ENCODE measurements around the gene GPR33. TPM values are rescaled to one million over a fixed set of nuclear protein-coding genes. Genes with fewer than 3 reads are reported as not detected.

GPR33 gene
- total and polyA plus RNA-seq, 10 of the 15 experiments (the other 5 are each of a cell fraction or from before 2014, with no cell fraction given) = not detected

DNA sequence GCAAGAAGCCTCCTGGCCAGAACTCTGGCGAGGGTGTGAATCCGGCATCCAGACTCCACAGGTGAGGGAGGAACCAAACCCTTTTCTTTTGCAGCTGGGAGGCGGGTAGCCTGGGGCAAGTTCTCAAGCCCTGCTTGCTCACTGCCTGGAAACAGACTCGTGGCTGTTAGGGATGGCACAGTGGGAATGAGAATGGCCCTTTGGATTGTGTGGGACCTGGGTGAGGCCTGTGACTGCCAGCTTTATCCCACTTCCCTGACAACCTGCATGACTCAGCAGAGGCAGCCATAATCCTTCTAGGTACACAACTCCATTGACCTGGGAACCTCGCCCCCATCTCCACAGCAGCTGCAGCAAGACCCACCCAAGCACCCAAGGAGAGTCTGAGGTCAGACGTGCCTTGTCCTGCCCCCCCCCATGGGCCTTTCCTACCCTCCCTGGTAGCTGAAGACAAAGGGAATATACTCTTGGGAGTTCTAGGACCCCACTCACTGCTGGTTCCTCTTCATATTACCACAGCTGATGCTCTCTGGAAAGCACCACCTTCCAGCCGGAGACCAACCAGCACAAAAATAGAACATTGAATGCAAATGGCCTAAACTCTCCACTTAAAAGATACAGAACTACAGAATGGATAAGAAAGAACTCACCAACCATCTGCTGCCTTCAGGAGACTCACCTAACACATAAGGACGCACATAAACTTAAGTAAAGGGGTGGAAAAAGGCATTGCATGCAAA is 5.1 kb upstream of the GPR33 start (continued):
- TF ChIP-seq, protein P1, sequence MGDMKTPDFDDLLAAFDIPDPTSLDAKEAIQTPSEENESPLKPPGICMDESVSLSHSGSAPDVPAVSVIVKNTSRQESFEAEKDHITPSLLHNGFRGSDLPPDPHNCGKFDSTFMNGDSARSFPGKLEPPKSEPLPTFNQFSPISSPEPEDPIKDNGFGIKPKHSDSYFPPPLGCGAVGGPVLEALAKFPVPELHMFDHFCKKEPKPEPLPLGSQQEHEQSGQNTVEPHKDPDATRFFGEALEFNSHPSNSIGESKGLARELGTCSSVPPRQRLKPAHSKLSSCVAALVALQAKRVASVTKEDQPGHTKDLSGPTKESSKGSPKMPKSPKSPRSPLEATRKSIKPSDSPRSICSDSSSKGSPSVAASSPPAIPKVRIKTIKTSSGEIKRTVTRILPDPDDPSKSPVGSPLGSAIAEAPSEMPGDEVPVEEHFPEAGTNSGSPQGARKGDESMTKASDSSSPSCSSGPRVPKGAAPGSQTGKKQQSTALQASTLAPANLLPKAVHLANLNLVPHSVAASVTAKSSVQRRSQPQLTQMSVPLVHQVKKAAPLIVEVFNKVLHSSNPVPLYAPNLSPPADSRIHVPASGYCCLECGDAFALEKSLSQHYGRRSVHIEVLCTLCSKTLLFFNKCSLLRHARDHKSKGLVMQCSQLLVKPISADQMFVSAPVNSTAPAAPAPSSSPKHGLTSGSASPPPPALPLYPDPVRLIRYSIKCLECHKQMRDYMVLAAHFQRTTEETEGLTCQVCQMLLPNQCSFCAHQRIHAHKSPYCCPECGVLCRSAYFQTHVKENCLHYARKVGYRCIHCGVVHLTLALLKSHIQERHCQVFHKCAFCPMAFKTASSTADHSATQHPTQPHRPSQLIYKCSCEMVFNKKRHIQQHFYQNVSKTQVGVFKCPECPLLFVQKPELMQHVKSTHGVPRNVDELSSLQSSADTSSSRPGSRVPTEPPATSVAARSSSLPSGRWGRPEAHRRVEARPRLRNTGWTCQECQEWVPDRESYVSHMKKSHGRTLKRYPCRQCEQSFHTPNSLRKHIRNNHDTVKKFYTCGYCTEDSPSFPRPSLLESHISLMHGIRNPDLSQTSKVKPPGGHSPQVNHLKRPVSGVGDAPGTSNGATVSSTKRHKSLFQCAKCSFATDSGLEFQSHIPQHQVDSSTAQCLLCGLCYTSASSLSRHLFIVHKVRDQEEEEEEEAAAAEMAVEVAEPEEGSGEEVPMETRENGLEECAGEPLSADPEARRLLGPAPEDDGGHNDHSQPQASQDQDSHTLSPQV (IDR thresholded peaks at IDR 0.05) = no peak
- TF ChIP-seq RAD21 (IDR thresholded peaks at IDR 0.05; ENCODE audit: insufficient read depth, low read depth, low read length) = no peak
- no peak for TF ChIP-seq YBX1 (IDR thresholded peaks at IDR 0.05)
- TF ChIP-seq MEF2B (IDR thresholded peaks at IDR 0.05; ENCODE audit: partially characterized antibody, poor library complexity, severe bottlenecking) = peak; percentile 42
- no peak for TF ChIP-seq SIX5 (IDR thresholded peaks at IDR 0.05; ENCODE audit: low read depth, low read length, severe bottlenecking)
- TF ChIP-seq, protein P2, sequence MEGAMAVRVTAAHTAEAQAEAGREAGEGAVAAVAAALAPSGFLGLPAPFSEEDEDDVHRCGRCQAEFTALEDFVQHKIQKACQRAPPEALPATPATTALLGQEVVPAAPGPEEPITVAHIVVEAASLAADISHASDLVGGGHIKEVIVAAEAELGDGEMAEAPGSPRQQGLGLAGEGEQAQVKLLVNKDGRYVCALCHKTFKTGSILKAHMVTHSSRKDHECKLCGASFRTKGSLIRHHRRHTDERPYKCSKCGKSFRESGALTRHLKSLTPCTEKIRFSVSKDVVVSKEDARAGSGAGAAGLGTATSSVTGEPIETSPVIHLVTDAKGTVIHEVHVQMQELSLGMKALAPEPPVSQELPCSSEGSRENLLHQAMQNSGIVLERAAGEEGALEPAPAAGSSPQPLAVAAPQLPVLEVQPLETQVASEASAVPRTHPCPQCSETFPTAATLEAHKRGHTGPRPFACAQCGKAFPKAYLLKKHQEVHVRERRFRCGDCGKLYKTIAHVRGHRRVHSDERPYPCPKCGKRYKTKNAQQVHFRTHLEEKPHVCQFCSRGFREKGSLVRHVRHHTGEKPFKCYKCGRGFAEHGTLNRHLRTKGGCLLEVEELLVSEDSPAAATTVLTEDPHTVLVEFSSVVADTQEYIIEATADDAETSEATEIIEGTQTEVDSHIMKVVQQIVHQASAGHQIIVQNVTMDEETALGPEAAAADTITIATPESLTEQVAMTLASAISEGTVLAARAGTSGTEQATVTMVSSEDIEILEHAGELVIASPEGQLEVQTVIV (IDR thresholded peaks at IDR 0.05; ENCODE audit: borderline replicate concordance, partially characterized antibody) = no peak
- no peak for TF ChIP-seq SUZ12 (IDR thresholded peaks at IDR 0.05; ENCODE audit: unreplicated experiment)
- TF ChIP-seq, protein P3, sequence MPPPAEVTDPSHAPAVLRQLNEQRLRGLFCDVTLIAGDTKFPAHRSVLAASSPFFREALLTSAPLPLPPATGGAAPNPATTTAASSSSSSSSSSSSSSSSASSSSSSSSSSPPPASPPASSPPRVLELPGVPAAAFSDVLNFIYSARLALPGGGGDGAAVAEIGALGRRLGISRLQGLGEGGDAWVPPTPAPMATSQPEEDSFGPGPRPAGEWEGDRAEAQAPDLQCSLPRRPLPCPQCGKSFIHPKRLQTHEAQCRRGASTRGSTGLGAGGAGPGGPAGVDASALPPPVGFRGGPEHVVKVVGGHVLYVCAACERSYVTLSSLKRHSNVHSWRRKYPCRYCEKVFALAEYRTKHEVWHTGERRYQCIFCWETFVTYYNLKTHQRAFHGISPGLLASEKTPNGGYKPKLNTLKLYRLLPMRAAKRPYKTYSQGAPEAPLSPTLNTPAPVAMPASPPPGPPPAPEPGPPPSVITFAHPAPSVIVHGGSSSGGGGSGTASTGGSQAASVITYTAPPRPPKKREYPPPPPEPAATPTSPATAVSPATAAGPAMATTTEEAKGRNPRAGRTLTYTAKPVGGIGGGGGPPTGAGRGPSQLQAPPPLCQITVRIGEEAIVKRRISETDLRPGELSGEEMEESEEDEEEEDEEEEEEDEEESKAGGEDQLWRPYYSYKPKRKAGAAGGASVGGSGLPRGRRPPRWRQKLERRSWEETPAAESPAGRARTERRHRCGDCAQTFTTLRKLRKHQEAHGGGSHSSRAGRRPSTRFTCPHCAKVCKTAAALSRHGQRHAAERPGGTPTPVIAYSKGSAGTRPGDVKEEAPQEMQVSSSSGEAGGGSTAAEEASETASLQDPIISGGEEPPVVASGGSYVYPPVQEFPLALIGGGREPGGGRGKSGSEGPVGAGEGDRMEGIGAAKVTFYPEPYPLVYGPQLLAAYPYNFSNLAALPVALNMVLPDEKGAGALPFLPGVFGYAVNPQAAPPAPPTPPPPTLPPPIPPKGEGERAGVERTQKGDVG (CRISPR knock-in tag; IDR thresholded peaks at IDR 0.05) = no peak
- TF ChIP-seq SPI1 (IDR thresholded peaks at IDR 0.05; ENCODE audit: borderline replicate concordance, insufficient read depth, low read depth, low read length) = no peak
- TF ChIP-seq HDGF (IDR thresholded peaks at IDR 0.05) = no peak
- no peak for TF ChIP-seq NR2C1 (IDR thresholded peaks at IDR 0.05)

All from GM12878 (cell line).